Psoas muscle (tissue), 8 donors: ENCODE data around the gene CUEDC2. TPM values are rescaled to one million over a fixed set of nuclear protein-coding genes. Genes with fewer than 3 reads are reported as not detected.
A peak's percentile ranks its signal among the peaks of the same experiment; 100 is the strongest.

Experiments used
- ATAC-seq, 4 donors: fragments of 200-7000 bp; cut with Tn5 transposase; one replicate each; pipeline ENCODE4 v1.9.1; 2020; ENCODE audit warnings: moderate library complexity in 3 of 4, mild to moderate bottlenecking in 2 of 4
- DNase-seq, 2 donors: peaks; one replicate each; pipeline ENCODE4 v3.0.0-alpha.2; 2020
- H3K27ac ChIP-seq: fragments of 200-600 bp; one replicate; pipeline ENCODE4 v1.8.0; 2022
- H3K27me3 ChIP-seq, 3 donors: fragments of 200-600 bp in 1 of 3; one replicate each; pipeline versions ENCODE4 v1.6.1 to v1.8.0; 2013 to 2022; ENCODE audit warnings: low read length in 2 of 3, mild to moderate bottlenecking in 2 of 3, moderate library complexity in 1 of 3; ENCODE audit not compliant: insufficient read depth in 3 of 3
- H3K36me3 ChIP-seq, 2 donors: fragments of 200-600 bp in 1 of 2; one replicate each; pipeline versions ENCODE4 v1.6.1 to v1.8.0; 2013 to 2022; ENCODE audit warnings: low read depth in 1 of 2, mild to moderate bottlenecking in 1 of 2, moderate library complexity in 1 of 2; ENCODE audit not compliant: insufficient read depth in 1 of 2
- H3K4me1 ChIP-seq: fragments of 200-600 bp; one replicate; pipeline ENCODE4 v1.8.0; 2022
- H3K4me3 ChIP-seq: fragments of 200-600 bp; one replicate; pipeline ENCODE4 v1.8.0; 2022; ENCODE audit warnings: mild to moderate bottlenecking
- H3K9me3 ChIP-seq: fragments of 200-600 bp; one replicate; pipeline ENCODE4 v1.8.0; 2022
- CTCF ChIP-seq: fragments of 200-600 bp; IDR thresholded peaks from one replicate; pipeline ENCODE4 v1.8.0; 2022; ENCODE audit warnings: antibody characterized with exemption
- WGBS, 3 donors: extraction: QIAGEN DNeasy Blood & Tissue Kit; methylation state at CpG; one replicate each; pipeline versions ENCODE4 v1.1.6 to v1.1.7; 2013; 5-methylcytosine and 5-hydroxymethylcytosine counted together
- intact Hi-C, 2 donors: fragments of 100-400 bp; cut with DNase I; formaldehyde crosslinking; loops; one replicate each; pipeline versions ENCODE4 v1.11.0 to v1.14.2; 2022
- polyA plus RNA-seq, 3 donors: library from polyadenylated mRNA; stranded (reverse); fragments of 200-250 nt; gene quantifications; one replicate each; pipeline ENCODE4 v1.2.3, GENCODE V29; 2013
- total RNA-seq, 4 donors: library from RNA; stranded (reverse); fragmentation: NEBNext Ultra II Directional in 2 of 4; extraction: Animal tissue kit (Norgen Biotek cat#: 25700) in 2 of 4; gene quantifications; one replicate each; pipeline versions ENCODE4 v1.2.1 to v1.2.4, GENCODE V29; 2021 to 2023
- donor health status: healthy with polysubstance abuse.
- donor health status: DM: no; HTN: no; CAD: no; lungs with moderate emphysema.
- donor health status: Bipolar disorder and iron deficiency.
- donor health status: healthy.
- donor health status: DM: yes; HTN: yes; CAD: no.
- donor health status: DM: no; HTN: no; CAD: no.
- donor health status: DM: no; HTN: no; CAD: no.
- donor health status: DM: yes; HTN: yes; CAD: no.

CUEDC2 gene
- total and polyA plus RNA-seq, 7 donors = 53.3 to 103 (median 77.2) TPM

DNA sequence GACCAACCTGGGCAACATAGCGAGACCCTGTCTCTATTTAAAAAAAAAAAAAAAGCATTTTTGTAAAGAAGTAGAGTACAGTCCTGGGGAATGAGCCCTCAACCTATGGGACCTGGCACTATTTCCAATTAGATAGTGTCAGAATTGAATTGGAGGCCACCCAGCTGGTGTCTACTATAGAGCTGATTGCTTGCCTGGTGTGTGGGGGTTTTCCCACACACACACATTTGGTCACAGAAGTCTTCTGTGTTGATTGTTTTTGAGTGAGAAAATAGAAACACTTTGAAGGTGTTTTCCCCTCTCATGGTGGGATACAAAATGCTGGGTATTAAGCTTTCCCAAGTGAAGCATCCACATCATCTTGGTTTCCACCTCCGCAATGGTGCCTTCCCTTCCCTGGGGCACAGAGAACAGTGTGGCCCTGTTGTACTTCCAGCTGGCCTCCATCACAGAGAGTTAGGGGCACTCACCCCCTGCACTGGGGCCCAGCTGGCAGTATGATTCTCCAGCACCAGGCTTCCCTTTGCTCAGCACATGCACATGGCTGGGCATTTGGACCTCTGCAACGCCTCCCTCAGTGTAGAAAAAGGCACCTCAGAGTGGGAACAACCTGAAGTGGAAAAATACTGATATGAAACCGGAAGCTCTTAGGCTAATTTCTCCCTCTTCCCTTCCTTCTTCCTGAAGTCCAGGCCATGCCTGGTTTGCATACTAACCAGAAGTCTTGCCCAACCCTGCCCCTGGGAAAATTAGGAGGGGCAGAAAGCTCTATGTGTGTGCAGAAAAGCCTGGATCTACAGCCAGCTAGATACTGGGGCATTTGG lies 47.6 kb downstream of the CUEDC2 start:
- no peaks in the 10 kb centered on the region for H3K27me3 ChIP-seq
- H3K36me3 ChIP-seq = peaks cover 3 to 38% of the 10 kb centered on the region in 2 donors
- DNase-seq (peak in 1 of 2 donors; percentile 31), ATAC-seq (peak in 2 of 4 donors; percentile 22 to 36)
- no peaks in the 10 kb centered on the region for H3K9me3 ChIP-seq
- H3K4me1 ChIP-seq = no peaks in the 10 kb centered on the region
- intact Hi-C loops = no loop called here
- H3K4me3 ChIP-seq = no peak overlapping the region
- 51 to 61% (median 55%) methylated on average over 4 of the region's 4 CpGs for WGBS, 3 donors
- H3K27ac ChIP-seq = no peak overlapping the region
- TF ChIP-seq CTCF = no peak

DNA sequence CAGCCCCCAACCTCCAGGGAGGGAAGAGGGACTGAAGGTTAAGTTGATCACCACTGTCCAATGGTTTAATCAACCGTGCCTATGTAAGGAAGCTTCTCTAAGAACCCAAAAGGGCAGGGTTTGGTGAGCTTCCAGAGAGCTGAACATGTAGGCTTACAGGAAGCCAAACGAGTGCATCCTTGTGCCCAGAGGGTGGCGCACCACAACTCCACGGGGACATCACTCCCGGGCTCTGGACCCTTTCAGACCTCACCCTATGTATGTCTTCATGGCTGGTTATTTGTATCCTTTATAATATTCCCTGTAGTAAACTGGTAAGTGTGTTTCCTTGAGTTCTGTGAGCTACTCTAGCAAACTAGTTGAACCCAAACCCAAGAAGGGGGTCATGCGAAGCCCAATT lies 48.3 kb downstream of the CUEDC2 start:
- DNase-seq (no peak), ATAC-seq (peak in 2 of 4 donors; percentile 40 to 43)
- intact Hi-C loops = no loop called here
- Histone ChIP-seq H3K27ac (no peak overlapping the region), H3K4me3 (no peak overlapping the region), H3K27me3 (no peaks in the 10 kb centered on the region), H3K36me3 (peaks cover 6 to 45% of the 10 kb centered on the region in 2 donors), H3K9me3 (no peaks in the 10 kb centered on the region), H3K4me1 (no peaks in the 10 kb centered on the region)
- TF ChIP-seq CTCF = no peak
- 36 to 47% (median 42%) methylated on average over 6 of the region's 6 CpGs for WGBS, 3 donors

DNA sequence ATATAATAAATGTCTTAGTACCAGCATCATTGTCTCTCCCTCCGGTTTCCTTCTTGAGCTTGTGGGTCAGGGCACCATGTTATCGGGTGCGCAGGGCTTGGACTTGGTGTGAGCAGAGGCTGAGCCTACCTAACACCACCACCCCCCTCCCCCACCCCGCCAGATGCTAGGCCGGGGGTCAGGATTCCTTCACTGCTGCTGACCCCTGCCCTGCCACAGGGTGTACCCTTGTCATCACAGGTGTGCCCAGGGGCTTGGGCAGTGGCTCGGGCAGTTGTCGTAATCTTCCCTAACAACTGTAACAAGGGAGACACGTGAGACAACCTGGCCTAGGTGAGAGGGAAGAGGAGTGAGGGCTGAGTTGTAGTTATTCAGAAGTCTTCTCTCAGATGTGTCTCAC lies 49.5 kb downstream of the CUEDC2 start:
- no peak for ATAC-seq
- no peak for TF ChIP-seq CTCF
- 89 to 93% (median 91%) methylated on average over 8 of the region's 8 CpGs for WGBS, 3 donors

DNA sequence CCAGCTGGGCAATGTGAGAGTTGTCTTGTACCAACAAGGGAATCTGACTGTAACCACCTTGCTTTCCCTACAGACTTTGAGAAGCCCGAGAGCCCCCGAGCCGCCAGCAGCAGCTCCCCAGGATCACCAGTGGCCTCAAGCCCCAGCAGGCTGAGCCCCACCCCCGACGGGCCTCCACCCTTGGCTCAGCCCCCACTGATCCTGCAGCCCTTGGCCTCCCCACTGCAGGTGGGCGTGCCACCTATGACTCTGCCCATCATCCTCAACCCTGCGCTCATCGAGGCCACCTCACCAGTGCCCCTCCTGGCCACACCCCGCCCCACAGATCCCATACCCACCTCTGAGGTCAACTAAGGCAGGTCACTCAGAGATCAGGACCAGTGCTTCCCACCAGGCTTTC lies 50.4 kb downstream of the CUEDC2 start:
- H3K4me1 ChIP-seq = no peaks in the 10 kb centered on the region
- H3K4me3 ChIP-seq = no peak overlapping the region
- 85 to 87% (median 86%) methylated on average over 9 of the region's 9 CpGs for WGBS, 3 donors
- no peak overlapping the region for H3K27ac ChIP-seq
- ATAC-seq = no peak
- peaks cover 9 to 66% of the 10 kb centered on the region in 2 donors for H3K36me3 ChIP-seq
- no peaks in the 10 kb centered on the region for H3K27me3 ChIP-seq
- DNase-seq = no peak
- no peaks in the 10 kb centered on the region for H3K9me3 ChIP-seq
- TF ChIP-seq CTCF = no peak
- intact Hi-C loops = no loop called here

More for the DNA sequence above, 49.5 kb downstream of the CUEDC2 start:
- no peaks in the 10 kb centered on the region for H3K27me3 ChIP-seq
- intact Hi-C loops = no loop called here
- no peaks in the 10 kb centered on the region for H3K9me3 ChIP-seq
- H3K4me3 ChIP-seq = no peak overlapping the region
- no peak overlapping the region for H3K27ac ChIP-seq
- peaks cover 9 to 57% of the 10 kb centered on the region in 2 donors for H3K36me3 ChIP-seq
- H3K4me1 ChIP-seq = no peaks in the 10 kb centered on the region
- DNase-seq = no peak
